Breast epithelium (tissue), 3 donors: ENCODE measurements around the gene FTCDNL1.

Experiments
- CTCF ChIP-seq, 3 donors: fragments of 450-650 bp; IDR thresholded peaks; one replicate each; pipeline ENCODE4 v1.5.1; 2016 to 2017; ENCODE audit warnings: antibody characterized with exemption in 3 of 3, mild to moderate bottlenecking in 3 of 3, moderate library complexity in 3 of 3
- POLR2A ChIP-seq: fragments of 450-650 bp; IDR thresholded peaks from one replicate; pipeline ENCODE4 v1.6.1; 2016; ENCODE audit warnings: antibody characterized with exemption, mild to moderate bottlenecking, moderate library complexity
- POLR2AphosphoS5 ChIP-seq, 3 donors: sonication (generic); formaldehyde crosslinking; IDR thresholded peaks; one replicate each; pipeline ENCODE4 v1.6.1; 2017; ENCODE audit warnings: antibody characterized with exemption in 3 of 3

GRCh38 chr2:199779589-199779988, 71.4 kb downstream of the FTCDNL1 start:
- TF ChIP-seq CTCF (IDR thresholded peaks at IDR 0.05) (no peak), POLR2A (no peak), POLR2AphosphoS5 (IDR thresholded peaks at IDR 0.05) (no peak)
